Activated T-cell treated with anti-CD3 and anti-CD28 coated beads for 48 hours (primary cell): ENCODE data around the gene ARHGAP8.

Experiments
- DNase-seq: peaks from one replicate; pipeline ENCODE4 v3.0.0-alpha.2; 2020; ENCODE audit warnings: low read depth

Gene ARHGAP8

DNA sequence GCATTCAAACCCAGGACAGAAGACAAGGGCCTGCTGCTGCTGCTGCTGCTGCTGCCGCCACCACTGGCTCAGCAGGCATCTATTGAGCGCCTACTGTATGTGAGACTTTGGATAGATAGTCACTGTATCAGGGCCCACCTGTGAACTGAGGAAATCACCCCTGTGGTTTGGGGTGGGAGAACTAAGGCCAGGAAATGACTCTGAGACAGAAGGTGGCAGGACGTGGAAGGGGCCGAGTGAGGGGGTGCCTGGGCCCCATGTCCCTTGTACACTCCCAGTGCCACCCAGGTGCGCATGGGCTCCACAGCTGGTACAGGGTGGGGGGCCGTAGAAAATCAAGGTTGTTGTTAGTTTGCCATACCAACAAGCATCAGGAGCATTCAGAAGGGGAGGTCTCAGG, 50.6 kb downstream of the ARHGAP8 start:
- no peak for DNase-seq

DNA sequence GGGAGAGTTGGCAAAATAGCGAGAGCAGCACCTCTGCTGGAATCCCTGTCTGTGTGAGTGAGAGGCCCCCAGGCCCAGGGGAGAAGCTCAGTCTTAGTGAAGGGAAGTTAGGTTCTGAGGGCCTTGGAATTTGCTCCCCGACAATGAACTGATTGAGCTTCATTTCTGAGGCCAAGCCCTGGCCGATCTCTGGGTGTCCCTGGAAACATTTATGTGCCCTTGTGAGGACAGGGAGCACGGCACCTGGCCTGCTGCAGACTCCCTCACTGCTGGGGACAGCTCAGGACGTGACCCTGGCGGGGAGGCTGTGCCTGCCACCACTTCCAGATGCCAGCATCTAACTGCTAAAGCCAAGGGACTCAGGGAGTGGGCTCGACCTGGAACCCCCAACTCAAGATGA, 52.0 kb downstream of the ARHGAP8 start:
- no peak for DNase-seq

- DNase-seq: no peak
Observed at GRCh38 chr22:44805711-44806110, 53.3 kb downstream of the ARHGAP8 start.

GRCh38 chr22:44807232-44807631, 54.9 kb downstream of the ARHGAP8 start:
- DNase-seq: no peak

GRCh38 chr22:44807915-44808690, 55.7 kb downstream of the ARHGAP8 start:
- no peak for DNase-seq

DNA sequence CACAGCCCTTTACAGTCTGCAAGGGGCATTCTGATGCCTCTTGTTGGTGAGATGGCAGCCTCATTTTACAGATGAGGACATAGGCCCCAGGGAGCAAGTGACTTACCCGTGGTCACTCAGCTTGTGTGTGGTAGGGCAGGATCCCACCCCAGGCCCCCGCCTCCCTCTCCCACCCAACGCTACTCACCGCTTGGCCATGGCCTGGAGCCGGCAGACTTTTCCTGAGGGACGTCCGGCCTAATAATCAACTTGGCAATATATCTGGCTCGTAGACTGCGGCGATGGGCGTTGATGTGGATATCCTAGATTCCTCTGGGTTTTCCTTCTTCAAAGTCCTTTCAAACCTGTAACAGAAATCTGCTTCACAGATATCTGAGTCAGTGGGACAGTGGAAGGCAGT, 57.1 kb downstream of the ARHGAP8 start:
- DNase-seq: no peak

DNA sequence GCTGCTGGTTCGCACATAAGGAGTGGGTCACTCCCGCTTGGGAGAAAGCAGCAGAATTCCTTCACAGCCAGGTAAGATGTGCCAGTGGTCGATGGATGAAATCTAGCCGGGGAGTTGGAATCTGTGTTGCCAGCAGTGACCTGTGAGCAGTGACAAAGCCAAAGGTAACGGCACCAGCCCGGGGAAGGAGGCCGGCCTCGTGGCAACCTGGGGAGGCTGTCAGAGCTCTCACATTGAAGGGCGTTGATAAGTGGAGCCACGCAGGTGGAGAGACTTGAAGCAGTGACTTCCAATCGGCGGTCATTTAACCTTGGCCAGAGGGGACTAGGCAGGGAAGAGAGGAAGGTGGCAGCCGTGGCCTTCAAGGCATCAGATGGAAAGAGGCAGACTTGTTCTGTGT, 58.8 kb downstream of the ARHGAP8 start:
- no peak for DNase-seq

DNA sequence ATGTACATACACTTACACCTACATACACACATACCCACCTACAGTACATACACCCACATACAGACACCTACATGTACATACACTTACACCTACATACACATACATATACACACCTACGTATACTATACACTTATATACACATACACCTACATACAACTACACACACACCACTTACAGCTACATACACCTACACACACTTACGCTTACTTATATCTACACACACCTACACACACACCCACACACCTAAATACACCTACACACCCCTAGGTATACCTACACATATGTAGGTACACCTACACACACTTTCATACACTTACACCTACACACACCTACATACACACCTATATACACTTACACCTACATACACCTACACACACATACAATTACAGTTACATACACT, 61.0 kb downstream of the ARHGAP8 start:
- DNase-seq: no peak

DNA sequence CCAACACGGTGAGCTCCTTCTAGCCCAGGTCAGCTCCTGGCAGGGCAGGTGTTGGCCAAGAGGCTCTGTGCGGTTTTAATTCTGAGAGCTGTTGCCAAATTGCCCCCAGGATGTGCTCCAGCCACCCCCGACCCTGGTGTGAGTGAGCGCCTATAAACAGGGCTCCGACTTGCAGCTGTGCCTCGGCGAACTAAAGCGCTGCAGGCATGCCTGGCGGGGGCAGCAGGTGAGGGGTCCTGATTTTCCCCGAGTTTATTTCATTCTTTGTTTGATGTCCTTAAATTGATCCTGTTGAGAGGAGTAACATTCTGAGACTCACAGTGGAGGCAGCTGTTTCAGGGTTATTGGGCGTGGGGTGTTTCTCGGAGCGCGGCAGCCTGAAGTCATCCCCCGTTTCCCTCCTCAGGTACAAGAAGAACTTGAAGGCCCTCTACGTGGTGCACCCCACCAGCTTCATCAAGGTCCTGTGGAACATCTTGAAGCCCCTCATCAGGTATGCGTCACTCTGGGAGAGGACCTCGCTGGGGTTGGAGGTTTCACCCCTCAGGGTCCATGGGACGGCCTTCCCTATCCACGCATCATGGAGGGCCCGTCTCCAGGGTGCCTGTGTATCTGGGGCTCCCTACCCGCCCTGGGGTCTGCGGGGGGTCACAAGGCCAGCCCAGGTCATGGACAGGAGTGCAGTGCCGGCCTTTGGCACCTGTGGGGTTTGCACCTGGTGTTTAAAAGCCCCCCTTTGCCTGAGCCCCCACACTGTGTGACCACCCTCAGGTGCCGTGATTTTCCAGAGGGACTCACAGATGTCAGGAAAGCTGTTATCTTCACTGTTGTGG, 62.1 kb downstream of the ARHGAP8 start:
- no peak for DNase-seq

DNA sequence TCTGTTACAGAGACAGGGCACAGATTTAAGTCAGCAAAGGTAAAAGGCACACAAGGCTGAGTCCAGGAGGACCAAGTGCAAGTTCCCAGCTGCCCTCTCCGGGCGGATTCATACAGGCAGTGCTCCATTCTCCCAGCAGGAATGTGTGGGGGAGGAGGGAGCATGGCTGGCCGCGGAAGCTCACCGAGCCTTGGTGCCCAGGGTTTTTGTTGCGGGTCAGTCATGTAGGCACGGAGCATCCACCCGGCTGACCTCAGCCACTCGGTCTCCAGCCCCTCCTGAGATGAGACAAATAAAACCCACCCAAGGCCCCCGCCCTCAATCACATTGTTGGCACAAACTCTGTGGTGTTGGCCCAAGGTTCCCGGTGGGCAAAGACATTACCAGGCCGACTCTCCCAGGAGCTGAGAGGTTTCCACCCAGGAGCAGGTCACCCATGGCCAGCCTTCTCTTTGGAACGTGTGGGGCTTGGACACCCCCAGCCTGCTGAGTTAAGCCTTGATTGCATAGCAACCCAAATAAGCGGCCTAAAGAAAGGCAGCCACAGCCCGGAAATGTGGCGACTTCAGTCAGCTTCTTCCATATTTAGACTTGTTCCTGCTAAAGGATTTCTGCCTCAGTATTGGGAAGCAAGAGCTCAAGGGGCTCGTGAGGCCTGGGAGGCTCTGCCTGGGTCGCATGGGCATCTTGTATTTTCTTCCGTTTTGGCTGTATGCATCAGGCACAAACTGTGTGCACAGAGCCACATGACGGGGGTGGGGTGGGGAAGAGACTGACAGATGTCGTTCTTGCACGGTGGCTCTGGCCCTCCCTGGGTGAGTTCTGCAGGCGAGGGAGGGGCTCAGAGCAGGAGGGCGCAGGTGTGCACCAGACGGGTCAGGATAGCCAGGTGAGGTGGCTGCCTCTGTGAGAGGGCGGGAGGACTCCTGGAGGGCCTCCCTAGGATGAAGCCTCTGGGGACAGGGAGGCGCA, 63.0 kb downstream of the ARHGAP8 start:
- DNase-seq: no peak

GRCh38 chr22:44816141-44816540, 63.8 kb downstream of the ARHGAP8 start:
- DNase-seq: no peak

DNA sequence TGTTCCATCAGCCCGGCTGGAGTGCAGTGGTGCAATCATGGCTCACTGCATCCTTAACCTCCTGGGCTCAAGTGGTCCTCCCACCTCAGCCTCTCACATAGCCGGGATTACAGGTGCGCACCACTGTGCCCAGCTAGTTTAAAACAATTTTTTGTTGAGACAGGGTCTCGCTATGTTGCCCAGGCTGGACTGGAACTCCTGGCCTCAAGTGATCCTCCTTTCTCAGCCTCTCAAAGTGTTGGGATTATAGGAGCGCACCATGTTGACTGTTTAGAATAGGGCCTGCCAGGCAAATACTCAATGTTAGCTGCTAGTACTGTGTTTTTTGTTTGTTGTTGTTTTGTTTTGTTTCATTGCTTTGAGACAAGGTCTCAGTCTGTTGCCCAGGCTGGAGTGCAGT, 66.4 kb downstream of the ARHGAP8 start:
- DNase-seq: no peak

GRCh38 chr22:44819966-44820631, 67.7 kb downstream of the ARHGAP8 start:
- DNase-seq: no peak

GRCh38 chr22:44821741-44822475, 69.5 kb downstream of the ARHGAP8 start:
- DNase-seq: no peak

GRCh38 chr22:44822534-44822933, 70.2 kb downstream of the ARHGAP8 start:
- no peak for DNase-seq

DNA sequence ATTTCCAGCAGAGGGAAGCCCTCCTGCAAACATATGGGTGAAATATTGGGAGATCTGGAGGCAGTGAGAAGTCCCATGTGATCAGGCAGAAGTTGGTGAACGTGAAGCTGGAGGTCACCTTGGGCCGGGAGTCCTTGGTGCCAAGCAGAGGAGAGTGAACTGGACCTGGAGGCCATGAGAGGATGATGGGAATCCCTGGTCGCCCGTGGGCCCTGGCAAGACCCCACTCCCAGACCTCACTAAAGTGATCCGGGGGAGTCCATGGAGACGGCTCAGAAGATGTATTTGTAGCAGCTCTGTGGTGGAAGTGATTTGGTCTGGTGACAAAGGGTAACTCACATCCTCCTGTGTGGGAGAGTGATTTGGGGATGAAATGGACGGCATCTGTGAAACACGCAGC, 71.0 kb downstream of the ARHGAP8 start:
- DNase-seq: no peak

DNA sequence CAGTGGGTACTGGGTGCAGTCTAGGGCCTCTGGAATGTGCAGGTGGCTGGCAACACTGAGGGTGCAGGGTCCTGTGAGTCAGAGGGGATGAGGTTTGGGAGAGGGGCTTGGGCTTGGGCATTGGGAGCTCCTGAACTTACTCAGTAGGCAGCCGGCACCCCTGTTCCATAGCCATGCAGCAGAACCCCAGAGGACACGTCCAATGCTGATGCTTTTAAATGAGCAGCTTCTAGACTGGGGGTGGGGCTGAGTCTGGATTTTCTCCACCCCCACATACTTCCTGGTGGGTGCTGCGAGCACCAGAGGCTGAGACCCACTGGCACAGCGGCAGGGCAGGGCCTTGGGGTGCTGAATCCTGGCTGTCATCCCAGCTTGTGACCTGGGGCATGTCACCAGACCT, 71.4 kb downstream of the ARHGAP8 start:
- DNase-seq: no peak

GRCh38 chr22:44824271-44824670, 71.9 kb downstream of the ARHGAP8 start:
- no peak for DNase-seq

DNA sequence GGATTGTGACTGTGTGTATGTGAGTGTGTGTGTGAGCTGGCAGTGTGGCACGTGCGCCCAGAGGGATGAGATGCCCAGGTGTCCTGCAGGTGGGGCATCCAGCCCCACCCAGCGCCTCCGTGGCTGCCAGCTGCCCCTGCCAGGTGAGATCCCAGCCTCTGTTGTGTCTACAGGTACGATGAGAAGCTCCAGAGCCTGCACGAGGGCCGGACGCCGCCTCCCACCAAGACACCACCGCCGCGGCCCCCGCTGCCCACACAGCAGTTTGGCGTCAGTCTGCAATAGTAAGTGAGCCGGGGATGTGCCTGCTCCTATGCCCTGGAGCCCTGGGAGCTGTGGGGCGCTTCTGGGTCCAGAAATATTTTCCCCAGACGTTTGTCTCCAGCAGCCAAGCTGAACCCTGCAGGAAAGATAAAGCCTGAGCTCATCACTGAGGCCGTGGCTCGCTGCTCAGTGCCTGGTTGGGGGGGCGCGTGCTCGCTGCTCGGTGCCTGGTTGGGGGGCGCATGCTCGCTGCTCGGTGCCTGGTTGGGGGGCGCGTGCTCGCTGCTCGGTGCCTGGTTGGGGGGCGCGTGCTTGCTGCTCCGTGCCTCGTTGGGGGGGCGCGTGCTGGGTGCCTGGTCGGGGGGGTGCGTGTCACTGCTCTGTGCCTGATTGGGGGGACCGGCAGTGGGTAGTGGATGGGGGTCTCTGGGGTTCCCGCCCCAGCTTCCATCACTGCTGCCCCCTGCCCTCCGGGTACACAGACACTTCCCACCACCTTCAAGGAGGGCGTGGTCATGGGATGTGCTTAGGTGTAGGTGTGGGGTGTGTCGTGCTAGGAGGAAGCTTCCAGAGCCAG, 73.2 kb downstream of the ARHGAP8 start:
- no peak for DNase-seq

GRCh38 chr22:44827666-44828190, 75.4 kb downstream of the ARHGAP8 start:
- no peak for DNase-seq
